ENCODE results near the gene MBD4.

Gene MBD4

GRCh38 chr3:129463094-129463493 lies 23.3 kb upstream of the MBD4 start:
- DNase-seq (ENCODE audit: low read depth, low spot score): no peak

DNA sequence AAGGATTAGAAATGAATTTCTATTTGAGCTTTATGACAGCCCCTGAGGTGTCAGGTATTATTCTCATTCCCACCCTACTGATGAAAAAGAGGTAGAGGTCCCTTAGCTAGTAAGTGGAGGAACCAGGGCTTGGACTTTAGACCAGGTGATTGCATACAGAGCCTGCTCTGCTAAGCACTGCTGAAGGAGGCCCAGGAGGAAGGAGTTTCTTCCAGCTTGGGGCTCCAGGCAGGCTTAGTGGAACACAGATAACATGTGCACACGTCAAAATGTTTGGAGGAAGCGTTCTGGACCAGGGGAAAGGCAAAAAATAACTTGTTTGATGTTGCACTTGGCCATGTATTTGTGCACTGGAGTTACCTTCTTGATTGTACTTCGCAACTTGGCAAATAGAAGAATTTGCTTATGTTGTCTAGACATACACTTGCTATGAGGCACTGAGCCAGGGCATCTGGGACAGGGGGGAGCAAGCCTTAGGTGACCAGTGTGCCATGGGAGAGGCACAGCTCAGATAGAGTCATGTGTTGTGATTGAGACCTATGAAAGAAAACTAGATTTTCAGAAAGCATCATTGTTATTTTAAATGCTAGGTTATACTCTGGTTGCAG lies 22.7 kb upstream of the MBD4 start:
- DNase-seq (ENCODE audit: low read depth, low spot score): no peak

- DNase-seq (ENCODE audit: low read depth, low spot score): peak; percentile 31
These were observed 21.9 kb upstream of the MBD4 start for GRCh38 chr3:129461461-129462146.

DNA sequence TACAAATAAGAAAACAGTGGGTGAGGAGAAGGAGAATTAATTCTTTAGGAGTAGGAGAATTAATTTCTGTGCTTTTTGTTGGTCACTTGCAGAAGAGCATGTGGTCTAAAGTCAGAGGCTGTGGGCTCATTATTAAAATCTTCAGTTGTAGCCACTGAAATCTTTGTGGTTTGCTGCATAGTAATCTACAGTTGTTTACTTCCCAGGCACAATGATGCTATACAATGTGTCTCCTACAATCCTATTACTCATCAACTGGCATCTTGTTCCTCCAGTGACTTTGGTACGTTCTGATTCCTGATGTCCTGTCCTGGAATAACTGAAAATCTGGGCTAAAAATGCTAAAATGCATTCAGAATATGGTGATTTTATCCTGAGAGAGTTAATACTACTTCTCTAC lies 21.3 kb upstream of the MBD4 start:
- DNase-seq (ENCODE audit: low read depth, low spot score): peak; percentile 69

- no peak for DNase-seq (ENCODE audit: low read depth, low spot score)
These were observed 20.8 kb upstream of the MBD4 start for GRCh38 chr3:129460572-129460971.

DNA sequence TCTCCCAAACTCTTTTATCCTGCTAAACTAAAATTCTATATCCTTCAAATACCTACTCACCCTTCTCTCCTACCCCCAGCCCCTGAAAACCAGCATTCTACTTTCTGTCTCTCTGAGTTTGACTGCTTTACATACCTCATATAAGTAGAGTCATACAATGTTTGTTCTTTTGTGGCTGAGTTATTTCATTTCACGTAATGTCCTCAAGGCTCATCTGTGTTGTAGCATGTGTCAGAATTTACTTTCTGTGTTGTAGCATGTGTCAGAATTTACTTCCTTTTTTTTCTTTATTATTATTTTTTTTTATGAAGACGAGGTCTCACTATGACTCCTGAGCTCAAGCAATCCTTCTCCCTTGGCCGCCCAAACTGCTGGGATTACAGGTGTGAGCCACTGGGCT lies 20.4 kb upstream of the MBD4 start:
- DNase-seq (ENCODE audit: low read depth, low spot score): no peak

- DNase-seq (ENCODE audit: low read depth, low spot score): no peak
These were observed 14.0 kb upstream of the MBD4 start for GRCh38 chr3:129453732-129454131.

DNA sequence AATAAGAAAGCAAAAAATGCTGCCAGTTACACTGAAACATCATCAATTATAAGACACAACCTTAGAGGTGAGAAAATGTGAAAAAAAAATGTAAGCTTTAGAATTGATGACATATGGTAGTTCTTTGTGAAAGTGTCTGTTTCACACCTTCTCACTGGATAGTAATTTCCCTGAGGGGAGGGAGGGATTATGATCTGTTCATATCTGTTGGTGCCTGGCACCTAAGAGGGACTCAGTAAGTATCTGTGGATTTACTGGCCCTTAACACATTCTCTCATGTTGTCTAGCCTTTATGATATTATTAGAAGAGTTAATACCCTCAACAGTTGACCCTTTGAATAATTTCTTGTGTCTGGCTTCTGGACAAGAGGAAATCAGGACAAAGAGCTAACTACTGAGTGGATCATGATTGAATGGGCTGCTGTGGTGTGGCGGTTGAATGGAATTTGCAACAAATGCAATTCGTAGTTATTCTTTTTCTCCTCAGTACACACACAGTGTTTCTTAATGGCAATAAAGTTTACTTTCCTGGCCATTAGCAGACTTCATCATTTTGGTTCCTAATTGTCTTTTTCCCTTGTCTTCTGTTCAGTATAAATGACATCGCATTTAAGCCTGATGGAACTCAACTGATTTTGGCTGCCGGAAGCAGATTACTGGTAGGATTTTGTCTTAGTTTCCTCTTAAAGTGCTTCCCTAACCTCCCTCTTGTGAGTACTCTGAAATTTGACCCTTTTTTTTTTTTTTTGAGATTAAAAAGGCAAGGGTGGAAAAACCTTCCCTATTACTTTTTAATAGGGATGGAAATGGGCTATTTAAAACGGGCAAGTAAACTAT lies 9.7 kb upstream of the MBD4 start:
- peak; percentile 65 for DNase-seq (ENCODE audit: low read depth, low spot score)

GRCh38 chr3:129448186-129448895 lies 8.6 kb upstream of the MBD4 start:
- DNase-seq (ENCODE audit: low read depth, low spot score): no peak

- DNase-seq (ENCODE audit: low read depth, low spot score): no peak
These were observed 7.2 kb upstream of the MBD4 start for GRCh38 chr3:129446926-129447325.

DNA sequence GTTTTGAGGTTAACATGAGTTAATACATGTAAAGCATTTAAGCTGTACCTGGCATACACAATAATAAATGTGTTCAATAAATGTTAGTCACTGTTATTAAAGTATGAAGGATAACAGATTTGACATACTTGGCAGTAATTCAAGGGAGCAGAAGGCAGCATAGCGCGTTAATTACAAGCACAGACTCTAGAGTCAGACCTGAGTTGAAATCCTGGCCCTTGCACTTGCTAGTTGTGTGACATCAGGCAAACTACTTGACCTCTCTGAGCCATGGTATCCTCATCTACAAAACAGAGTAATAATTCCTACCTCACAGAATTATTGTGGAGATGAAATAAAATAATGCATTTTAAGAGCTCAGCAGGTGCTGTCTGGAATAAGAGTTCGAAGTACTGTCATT lies 5.7 kb upstream of the MBD4 start:
- no peak for DNase-seq (ENCODE audit: low read depth, low spot score)

GRCh38 chr3:129442947-129443346 lies 3.2 kb upstream of the MBD4 start:
- no peak for DNase-seq (ENCODE audit: low read depth, low spot score)

GRCh38 chr3:129442486-129442885 lies 2.7 kb upstream of the MBD4 start:
- no peak for DNase-seq (ENCODE audit: low read depth, low spot score)

GRCh38 chr3:129441782-129442181 lies 2.0 kb upstream of the MBD4 start:
- DNase-seq (ENCODE audit: low read depth, low spot score): peak; percentile 72

DNA sequence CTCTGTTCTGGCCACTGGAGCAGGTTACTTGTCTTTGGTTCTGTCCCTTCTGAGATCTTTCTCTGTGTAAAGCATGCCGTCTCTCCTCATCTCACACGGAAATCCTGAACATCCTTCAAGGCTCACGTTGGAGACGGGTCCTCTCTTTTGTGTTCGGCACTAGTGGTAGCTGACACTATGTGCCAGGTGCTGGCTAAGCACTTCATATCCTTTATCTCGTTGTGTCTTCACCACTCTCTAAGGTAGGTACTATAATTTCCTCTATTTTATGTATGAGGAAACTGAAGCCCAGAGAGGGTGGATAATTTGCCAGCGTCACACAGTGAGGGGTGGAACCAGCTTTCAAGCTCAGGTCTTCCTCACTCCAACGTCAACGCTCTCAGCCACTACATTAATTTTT lies 1.5 kb upstream of the MBD4 start:
- no peak for DNase-seq (ENCODE audit: low read depth, low spot score)

DNA sequence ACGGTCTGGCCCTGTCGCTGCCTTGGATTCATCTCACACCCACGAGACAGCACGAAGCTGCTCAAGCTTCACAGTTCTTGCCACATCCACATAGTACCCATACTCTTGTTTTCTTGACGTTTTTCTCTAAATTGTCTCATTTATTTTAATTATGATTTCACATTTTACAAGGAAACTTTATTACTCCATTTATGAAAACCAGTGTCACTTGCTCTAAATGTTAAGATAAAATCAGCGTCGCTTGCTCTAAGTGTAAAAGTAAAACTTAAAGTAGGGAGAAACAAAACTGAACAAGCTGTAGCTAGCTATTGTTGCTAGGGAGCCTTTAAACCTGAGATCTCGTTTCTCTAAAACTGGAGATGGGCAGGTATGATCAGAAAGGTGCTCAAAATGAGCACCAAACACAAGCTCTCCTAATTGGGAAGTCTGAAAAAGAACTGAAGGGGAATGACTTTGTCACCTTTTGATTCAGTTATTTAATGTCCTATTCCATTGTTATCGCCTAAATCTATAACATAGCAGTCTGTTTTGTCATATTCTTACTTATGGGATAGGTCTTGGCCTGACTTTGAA lies 956 bp upstream of the MBD4 start:
- no peak for DNase-seq (ENCODE audit: low read depth, low spot score)

DNA sequence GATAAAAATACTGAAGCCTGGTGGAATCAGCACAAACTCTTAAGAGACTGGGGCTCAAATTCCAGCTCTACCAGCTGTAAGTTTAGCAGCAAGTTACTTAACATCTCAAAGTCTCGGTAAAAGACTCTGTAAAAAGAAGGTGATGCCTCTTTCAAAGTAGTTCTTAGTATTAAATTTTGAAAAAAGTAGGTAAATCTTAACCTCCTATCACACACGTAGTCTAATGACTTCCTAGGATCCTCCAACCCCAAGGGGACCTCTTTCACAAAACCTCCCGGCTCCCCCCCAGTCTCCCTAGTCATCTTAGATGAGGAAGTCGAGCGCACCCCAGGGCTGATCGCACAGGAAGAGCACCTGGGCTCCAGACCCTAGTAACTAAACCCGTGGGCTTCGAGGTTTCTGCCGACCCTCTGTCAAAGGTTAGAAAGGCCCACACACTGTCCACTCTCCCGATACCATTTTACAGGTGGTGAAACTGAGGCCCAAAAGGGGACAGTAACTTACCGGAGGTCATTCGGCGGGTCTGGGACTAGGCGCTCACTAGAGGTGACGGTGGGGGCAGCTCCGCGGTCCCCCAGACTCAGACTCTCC lies 427 bp downstream of the MBD4 start:
- DNase-seq (ENCODE audit: low read depth, low spot score): no peak

DNA sequence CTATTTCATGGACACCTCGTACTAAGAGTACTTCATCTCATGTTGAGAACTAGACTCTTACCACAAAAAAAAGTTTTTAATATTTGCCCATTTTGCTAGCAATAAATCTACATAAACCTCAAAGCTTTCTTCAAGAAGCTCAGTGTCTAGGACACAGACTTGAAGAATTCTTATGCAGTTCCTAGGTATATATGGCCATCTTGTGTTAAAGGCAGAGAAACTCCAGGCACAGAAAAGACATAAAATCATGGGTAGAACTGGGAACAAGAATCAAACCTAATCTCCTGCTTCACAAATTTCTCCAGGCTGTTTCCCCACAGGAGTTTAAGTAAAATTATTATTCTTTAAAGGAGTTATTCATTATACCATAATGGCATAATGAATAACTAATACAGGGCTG lies 4.4 kb downstream of the MBD4 start:
- no peak for DNase-seq (ENCODE audit: low read depth, low spot score)

DNA sequence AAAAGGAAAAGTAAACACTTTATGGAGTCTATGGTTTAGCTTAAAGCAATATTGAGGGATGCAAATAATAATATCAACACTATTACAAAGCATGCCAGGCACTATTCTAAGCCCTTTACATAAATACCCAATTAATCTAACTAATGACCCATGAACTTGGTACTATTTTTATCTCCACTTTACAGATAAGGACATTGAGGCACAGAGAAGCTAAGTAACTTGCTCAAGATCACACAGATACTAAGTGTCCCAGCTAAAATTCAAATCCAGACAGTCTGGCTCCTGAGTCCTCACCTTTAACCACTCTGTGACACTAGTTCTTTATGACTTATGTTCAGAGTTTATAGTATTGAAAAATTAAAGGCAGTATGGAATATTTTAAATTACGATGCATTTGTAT lies 5.6 kb downstream of the MBD4 start:
- no peak for DNase-seq (ENCODE audit: low read depth, low spot score)

GRCh38 chr3:129433565-129433964 lies 6.2 kb downstream of the MBD4 start:
- DNase-seq (ENCODE audit: low read depth, low spot score): no peak

DNA sequence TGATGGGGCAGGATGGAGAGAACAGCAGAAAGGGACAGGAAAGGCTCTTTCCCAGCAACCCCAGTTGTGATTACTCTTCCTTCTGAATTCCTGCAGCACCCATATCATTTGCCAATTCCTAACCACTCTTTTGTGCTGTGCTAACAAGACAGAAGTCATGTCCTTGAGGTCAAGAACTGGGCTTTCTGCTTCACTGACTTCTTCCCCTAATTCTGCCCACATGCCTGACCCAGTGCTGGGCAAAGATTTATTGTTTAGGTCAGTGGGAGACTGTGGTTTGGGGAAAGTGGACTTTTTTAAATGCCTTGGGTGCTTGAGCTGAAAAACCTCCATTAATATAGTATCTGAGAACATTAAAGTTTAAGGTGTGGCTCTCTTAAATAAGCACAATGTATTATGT lies 7.1 kb downstream of the MBD4 start:
- peak; percentile 29 for DNase-seq (ENCODE audit: low read depth, low spot score)
